AG09309 (cell line): ENCODE data around the gene OR2V2.

Source experiments
- DNase-seq: peaks from one replicate; pipeline ENCODE4 v3.0.0-alpha.2; 2010; ENCODE audit warnings: low read depth
- H3K4me3 ChIP-seq: 2 replicates; pipeline ENCODE4 v1.5.1; 2011; ENCODE audit warnings: mild to moderate bottlenecking, low read depth, low read length, moderate library complexity; ENCODE audit not compliant: control insufficient read depth
- TF ChIP-seq, protein P1 (sequence below): IDR thresholded peaks from 2 replicates; pipeline ENCODE4 v1.5.1; 2011; ENCODE audit warnings: mild to moderate bottlenecking, low read depth, low read length, inconsistent platforms; ENCODE audit not compliant: insufficient read depth, control insufficient read depth; ENCODE audit errors: missing control alignments

OR2V2 gene

DNA sequence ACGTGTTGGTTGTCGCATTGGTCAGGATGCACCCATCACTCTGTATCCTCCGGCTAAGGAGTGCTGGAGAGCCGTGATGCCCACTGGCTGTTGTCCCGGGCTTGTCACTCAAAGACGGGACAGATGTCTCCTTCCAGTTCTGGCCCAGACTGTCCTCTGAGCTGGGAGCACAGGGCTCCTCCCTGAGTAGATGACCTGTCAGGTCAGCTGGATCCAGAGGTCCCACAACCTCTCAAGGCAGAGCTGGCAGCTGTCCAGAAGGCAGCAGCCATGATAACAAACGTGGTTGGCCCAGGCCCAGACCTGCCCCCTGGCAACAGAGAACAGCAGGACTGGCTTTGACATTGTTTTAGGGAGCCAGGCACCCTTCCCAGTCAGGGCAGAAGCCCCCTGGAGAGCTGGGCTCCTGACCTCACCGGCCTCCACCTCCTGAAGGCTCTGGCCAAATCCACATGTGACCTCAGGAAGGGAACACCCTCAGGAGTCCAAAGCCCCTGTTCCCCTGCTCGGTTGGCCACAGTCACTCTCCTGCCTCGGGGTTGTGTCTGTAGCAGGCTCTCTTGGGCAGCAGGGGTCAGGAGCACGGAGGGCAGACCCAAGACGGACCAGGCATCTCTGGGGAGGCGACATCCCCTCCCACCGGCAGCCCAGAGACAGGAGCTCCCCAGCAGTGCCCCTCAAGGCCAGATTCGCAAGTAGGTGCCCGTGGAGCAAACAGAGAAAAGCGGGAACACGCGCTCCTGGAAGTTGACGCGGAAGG, 47.3 kb downstream of the OR2V2 start:
- DNase-seq = no peak
- no peak overlapping the region for H3K4me3 ChIP-seq
- TF ChIP-seq, protein P1, sequence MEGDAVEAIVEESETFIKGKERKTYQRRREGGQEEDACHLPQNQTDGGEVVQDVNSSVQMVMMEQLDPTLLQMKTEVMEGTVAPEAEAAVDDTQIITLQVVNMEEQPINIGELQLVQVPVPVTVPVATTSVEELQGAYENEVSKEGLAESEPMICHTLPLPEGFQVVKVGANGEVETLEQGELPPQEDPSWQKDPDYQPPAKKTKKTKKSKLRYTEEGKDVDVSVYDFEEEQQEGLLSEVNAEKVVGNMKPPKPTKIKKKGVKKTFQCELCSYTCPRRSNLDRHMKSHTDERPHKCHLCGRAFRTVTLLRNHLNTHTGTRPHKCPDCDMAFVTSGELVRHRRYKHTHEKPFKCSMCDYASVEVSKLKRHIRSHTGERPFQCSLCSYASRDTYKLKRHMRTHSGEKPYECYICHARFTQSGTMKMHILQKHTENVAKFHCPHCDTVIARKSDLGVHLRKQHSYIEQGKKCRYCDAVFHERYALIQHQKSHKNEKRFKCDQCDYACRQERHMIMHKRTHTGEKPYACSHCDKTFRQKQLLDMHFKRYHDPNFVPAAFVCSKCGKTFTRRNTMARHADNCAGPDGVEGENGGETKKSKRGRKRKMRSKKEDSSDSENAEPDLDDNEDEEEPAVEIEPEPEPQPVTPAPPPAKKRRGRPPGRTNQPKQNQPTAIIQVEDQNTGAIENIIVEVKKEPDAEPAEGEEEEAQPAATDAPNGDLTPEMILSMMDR = no peak

DNA sequence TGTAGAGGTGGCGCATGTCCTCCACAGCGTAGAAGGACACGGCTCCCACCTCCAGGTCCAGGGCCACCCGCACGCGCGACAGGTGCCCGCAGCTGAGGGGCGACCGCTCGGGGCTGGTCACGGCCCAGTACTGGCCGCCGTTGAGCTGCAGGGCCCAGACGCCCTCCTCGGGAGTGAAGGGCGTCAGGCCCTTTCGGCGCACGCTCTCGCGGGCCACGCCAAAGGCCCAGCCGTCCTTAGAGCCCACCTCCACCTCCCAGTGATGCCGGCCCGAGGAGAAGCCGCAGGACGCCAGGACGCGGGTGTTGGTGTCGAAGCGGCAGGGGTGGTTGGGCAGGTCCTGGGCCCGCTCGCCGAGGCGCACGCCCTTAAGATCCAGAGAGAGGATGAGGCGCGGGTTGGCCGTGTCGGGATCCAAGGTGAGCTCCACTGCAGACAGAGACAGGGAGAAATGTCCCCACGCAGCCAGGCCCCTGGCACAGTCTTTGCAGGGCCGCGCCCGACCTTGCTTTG, 47.9 kb downstream of the OR2V2 start:
- no peak for DNase-seq
- TF ChIP-seq, protein P1 = no peak
- no peak overlapping the region for H3K4me3 ChIP-seq

DNA sequence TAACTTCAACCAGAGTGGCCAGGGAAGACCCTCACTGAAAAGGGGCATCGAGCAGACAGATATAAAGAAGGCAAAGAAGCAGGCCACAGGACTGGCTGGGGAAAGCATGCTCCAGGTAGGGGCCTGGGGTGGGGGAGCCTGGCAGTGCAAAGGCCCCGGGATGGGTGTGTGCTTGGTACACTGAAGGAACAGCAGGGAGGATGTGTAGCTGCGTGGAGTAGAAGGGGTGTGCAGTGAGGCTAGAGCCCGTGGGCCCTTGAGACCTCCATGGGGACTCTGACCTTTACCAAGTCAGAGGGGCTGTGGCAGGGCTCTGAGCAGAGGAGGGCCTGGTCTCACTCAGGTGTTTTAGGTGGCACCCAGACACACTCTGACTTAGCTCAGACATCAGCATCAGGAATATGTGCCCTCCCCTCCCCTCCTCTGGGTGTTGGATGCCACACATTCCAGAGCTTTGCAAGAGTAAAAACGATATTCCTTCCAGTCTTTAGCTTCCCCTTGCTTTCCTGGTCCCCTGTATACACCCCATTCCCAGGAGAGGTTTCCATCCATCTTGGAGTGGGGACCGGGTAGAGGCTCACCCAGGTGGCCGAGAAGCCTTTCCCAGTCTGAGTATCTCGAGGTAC, 50.1 kb downstream of the OR2V2 start:
- TF ChIP-seq, protein P1 = no peak
- no peak for DNase-seq
- H3K4me3 ChIP-seq = no peak overlapping the region

DNA sequence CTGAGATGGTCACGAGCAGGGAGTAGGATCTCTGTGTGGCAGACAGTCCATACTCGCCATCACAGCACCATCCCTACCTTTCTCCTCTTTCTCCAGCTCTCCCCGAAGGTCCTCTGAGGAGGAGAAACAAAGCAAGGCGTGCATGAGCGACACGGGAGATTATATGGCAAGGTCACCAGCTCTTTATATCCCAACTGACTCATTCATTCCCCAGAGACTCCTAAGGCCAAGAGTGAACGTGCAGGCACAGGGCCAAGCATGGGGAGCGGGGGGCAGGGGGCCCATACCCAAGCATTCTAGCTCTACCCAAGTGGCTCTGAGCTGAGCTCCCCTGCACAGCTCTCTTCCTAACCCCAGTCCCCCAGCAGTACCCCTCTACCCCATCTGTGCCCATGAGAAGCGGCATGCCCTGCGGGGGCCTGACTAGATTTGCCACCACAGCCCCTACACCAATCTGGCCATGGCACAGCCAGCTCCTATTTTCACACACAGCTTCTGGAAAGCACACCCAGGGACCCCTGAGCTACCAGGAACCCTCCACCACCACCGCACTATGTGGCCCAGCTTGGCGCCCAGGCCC, 50.8 kb downstream of the OR2V2 start:
- no peak for DNase-seq
- no peak overlapping the region for H3K4me3 ChIP-seq
- TF ChIP-seq, protein P1 = no peak

DNA sequence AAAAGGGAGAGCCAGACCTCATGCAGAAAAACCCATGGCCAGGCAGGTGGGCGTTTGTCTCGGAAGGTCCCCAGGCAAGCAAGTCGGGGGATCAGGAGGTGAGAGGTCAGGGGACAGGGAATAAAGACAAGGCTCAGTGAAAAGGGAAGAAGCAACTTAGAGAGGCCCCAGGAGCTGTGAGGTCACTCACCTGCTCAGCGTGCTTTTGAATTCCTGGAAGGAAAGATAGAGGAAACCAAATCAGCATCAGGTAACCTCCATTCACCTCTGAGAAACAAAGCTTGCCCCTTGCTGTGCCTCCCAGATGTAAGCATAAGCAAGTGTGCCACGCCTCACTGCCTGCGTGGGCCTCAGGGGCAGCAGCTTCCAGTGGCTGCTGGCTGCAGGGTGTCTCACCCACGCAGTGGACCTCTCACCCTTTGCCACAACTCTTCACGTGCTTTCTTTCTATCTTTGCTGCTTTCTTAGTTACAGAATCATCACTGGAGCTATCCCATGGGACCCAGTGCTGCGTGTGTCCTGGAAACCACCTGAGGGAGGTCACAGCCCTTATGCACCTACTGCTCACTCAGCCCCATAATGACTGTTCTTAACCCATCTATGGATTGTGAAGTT, 51.6 kb downstream of the OR2V2 start:
- DNase-seq = no peak
- no peak overlapping the region for H3K4me3 ChIP-seq
- TF ChIP-seq, protein P1 = no peak

DNA sequence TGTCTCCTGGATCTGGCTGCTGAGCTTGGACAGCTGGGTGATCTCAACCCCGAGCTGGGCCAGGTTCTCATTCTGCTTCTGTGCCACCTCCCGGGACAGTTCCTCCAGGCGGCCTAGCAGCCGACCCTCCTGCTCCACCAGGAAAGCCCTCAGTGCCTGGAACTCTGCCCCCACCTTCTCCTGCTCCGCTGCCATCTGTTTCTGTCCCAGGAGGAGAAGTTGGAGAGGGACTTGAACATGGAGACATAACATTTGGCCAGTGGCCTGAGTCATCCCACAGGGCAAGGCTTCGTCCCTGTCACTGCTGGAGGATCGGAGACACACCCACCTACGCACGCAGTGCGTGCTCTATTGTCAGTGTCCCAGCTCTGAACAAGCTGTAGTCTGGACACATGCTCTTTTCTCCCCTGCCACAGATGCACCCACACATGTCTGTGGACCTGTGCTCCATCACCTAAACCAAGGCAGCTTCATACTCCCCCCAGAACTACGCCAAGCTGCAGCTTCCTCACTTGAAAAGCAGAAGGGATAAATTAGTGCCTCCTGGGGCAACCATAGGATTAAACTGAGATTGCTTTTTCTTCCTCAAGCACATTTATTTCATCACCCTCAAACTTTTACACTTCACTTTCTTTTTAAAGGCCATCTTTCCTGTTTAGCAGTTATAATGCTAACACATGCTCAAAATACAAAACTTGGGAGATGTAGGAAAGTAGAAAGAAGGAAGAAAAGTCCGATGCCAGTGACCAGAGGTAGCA, 52.7 kb downstream of the OR2V2 start:
- TF ChIP-seq, protein P1 = no peak
- no peak for DNase-seq
- no peak overlapping the region for H3K4me3 ChIP-seq
